NOMO-1 treated with DMSO at 0.1 percent for 48 hours (cell line): ENCODE data around the gene CHD3.

Experiments
- DNase-seq: peaks from one replicate; lab custom pipeline; 2025; ENCODE audit not compliant: unreplicated experiment; lab: John Stamatoyannopoulos, UW

CHD3 gene

DNA sequence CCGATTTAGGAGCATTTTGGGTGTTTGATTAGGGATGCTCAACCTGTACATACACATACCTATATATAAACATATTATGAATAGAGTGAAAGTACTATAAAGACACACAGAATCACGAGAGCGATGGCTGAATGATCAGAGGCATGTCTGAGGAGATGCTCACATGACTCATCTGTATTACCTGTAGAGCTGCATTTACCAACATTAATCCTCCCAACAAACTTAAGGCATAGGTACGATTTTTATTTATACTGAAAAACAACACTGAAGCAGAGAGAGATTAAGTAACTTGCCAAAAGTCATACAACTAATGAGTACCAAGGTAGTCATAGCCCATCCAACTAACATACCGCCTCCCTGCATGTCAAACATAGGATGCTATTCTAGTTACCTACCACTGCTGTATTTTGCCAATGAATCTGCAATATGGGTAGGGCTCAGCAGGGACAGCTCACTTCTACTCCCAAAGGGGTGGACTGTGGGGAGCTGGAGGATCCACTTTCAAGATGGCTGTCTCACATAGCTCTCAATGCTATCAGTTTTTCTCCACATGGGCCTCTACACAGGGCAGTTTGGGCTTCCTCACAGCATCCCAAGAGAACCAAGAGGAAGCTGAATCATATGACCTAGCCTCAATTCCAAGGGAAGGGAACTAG lies 23.5 kb upstream of the CHD3 start:
- DNase-seq: no peak

DNA sequence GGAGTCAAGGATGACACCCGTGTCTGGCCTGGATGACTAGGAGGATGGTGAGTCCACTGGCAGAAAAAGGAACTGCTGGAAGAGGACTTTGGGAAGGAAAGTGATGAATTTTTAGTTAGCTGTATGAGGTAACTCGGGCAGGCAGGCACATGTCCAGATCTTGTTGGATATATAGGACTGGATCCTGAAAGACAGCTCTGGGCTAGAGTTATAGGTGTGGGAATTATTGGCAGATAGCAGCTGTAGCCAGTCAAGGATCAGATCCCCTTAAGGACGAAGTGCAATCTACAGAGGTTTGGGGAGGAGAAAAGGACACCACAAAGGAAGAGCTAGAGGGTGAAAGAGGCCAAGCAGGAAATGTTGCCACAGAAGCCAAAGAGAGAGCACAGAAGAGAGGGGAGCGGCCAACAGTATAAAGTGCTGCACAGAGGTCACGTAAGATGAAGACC lies 20.7 kb upstream of the CHD3 start:
- DNase-seq: peak; percentile 69

DNA sequence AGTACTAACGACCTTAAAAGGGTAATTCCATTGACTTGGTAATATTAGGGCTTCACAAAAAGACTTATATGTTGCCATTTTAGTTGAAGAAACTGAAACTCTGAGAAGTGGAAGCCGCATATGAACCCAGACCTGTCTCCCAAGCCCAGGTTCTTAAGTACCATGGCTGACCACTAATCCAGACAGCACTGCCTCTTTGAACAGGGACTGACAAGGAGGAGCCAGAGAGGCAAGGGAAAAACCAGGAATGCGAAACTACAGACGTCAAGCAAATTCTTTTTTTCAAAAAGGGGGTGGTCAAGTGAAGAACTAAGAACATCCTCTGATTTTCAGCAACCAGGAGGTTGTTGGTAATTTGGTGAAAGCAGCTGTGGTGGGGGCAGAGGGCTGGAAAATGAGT lies 15.5 kb upstream of the CHD3 start:
- no peak for DNase-seq

DNA sequence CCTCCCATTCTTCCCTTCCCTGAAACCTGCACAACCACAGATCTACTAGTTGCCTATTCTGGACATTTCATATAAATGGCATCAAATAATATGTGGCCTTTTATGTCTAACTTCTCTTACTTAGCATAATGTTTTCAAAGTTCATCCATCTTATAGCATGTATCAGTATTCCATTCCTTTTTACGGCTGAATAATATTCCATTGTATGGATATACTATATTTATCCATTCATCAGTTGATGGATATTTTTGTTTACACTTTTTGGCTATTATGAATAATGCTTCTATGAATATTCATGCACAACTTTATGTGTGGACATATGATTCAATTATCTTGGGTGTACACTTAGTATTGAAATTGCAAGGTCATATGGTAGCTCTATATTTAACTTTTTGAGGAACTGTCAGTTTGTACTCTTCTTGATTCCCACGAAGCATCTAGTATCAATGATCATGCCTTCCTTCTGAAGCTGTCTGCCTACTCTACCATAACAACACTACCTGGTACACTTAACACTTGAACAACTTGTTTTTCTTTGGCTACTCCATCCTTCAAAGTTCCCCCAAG lies 12.7 kb upstream of the CHD3 start:
- peak; percentile 56 for DNase-seq

DNA sequence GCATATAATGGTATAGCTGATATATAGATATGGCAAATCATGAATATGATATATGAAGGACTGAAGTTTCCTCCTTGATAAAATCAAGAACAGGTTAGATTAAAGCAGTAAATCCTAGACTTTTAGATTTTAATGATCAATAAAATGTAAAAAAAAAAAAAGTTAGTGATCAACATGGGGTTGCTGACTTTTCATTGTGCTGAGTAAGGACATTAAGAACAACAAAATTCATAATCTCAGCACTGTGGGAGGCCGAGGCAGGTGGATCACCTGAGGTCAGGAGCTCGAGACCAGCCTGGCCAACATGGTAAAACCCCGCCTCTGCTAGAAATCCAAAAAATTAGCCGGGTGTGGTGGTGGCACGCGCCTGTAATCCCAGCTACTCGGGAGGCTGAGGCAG lies 10.4 kb upstream of the CHD3 start:
- DNase-seq: no peak

DNA sequence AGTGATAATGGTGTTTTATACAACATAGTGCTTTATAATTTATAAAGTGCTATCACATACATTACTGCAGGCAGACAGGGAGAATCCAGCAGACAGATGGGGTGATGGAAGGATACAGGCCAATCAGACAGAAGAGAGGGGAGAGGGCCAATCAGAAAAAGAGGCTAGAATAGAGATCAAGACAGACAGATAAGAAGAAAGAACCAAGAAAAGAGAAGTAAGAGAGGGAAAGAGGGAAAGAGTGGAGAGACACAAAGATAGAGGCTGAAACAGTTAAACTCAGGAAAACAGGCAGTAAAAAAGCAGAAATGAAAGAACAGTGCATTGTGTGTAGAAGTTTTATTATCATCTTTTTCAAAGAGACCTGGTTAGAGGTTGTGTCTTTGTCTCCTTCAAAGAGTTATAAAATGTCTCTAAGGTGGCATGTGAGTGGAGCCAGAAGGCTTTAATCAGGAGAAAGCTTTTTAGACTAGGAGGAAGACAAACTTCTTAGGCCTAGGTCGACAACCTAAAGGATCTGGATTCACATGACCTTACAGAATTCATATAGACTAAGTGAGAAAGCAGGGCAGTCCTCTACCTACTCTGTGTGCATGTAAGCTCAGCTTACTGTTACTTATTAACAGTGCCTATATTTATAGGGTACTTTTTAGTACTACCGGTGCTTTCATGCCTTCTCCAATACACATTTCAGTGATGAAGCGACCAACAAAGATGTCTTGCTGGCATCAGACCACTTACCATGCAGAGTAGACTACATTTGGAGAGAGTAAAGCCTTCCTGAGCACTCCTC lies 8.3 kb upstream of the CHD3 start:
- DNase-seq: peak; percentile 61

DNA sequence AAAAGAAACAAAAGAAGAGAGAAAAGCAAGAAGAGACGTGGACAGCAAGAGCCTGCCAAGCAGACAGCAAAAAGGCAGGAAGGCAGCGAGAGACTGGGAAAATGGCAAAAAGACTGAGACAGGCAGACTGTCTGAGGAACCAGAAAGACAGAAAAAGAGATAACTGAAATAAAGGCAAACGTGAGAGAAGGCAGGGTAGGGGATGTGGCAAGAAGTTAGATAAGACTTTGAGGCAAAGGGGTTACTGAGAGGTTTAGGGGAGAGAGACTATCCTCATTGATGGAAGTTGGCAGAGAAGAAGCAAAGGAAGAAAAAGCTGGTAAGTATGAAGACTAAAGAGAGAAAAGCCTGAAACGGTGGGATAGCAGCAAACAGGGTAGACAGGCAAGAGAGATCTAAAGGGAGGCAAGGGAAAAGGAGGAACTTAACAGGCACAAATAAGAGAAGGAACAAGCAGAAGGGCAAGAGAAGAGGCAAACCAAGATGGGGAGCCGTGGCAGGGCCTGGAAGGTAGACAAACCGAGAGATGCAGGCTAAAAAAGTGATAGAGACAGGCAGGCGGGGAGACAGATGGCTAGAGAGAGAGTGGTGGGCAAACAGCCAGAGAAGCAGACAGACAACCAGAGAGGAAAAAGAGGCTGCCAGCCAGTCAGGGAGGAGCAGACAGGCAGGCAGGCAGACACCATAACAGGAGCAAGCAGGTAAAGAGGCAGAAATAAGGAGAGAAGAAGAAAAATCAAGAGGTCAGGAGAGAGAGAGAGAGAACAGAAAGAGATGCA lies 7.1 kb upstream of the CHD3 start:
- DNase-seq: peak; percentile 28

DNA sequence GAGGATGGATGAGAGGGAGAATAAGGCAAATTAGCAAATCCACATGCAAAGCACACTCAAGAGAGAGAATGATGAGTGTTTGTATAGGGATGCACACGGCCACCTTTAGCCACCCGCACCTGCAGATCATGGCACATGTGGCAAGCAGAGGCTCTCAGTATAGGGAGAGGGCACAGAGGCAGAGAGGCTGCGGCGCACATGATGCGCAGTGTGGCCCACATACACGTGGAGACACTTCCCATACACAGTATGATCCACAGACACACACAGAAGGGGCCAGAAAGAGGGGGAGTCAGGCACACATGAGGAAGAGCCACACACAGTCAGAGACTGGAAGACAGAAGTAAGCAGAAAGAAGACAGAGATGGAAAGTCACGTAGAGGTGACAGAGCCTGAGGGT lies 6.5 kb upstream of the CHD3 start:
- no peak for DNase-seq

DNA sequence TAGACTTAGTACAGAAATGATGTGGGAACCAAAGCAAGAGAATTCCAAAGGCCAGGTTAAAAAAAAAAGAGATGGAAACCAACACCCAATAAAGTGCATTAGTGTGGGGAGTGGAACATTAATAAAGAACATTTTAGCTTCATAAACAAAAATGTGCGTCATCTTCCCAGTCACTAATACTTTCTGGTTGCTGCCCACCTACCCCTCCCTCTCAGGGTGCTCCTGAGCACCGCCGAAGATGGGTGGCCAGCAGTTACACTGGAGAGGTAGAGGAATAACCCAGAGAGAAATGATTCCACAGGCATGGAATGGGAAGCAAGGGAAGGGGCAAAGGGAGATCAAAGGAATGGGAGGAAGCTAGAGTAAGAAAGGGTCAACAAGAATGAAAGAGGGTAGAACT lies 6.0 kb upstream of the CHD3 start:
- no peak for DNase-seq

DNA sequence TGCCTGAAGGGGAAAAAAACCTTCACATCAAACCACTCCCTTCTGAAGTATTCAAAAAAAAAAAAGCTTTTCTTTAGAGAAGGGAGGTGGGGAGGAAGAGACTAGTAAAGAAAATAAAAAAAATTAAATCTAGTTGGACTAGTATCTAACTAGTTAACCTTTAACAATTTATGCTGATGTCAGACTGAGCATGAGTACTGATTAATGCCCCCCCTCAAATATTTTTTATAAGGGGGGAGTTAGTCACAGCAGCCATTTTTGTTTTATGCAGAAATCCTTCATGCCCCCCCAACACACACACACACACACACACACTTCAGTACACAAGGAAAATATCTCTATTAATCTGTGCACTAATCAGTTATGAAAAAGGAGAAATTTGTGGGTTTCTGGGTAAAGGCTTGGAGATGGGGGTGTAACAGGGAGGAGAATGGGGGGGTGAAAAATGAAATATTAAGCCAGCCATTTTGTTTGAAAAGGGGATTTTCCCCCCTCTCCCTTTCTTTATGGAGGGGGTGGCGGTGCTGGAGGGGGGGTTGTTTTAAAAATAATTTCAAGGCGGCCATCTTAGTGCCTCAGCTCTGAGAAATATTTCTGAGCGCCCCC lies 4.7 kb upstream of the CHD3 start:
- no peak for DNase-seq

DNA sequence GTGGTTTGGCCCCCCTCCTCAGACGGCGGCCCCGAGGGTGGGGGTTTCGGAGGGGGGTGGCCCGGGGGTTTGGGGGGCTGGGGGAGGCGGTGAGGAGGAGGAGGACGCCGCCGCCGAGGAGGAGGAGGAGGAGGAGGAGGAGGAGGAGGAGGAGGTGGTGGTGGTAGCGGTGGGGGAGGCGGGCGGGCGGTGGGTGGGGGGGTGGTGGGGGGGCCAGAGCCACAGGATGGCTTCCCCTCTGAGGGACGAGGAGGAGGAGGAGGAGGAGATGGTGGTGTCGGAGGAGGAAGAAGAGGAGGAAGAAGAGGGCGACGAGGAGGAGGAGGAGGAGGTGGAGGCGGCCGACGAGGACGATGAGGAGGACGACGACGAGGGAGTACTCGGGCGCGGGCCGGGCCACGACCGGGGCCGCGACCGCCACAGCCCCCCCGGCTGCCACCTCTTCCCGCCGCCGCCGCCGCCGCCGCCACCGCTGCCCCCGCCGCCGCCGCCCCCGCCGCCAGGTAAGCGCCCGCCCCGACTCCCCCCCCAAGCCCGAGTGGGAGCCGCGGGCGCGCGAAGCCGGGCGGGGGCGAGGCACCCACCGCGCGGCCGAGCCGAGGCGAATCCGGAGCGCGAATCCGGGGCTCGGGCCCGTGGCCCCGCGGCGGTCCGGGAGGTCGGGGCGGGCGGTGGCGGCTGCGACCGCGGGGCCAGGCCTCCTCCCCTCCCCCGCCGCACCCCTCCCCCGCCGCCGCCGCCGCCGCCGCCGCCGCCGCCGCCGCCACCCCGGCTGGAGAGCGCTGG lies 3.8 kb upstream of the CHD3 start:
- DNase-seq: no peak

DNA sequence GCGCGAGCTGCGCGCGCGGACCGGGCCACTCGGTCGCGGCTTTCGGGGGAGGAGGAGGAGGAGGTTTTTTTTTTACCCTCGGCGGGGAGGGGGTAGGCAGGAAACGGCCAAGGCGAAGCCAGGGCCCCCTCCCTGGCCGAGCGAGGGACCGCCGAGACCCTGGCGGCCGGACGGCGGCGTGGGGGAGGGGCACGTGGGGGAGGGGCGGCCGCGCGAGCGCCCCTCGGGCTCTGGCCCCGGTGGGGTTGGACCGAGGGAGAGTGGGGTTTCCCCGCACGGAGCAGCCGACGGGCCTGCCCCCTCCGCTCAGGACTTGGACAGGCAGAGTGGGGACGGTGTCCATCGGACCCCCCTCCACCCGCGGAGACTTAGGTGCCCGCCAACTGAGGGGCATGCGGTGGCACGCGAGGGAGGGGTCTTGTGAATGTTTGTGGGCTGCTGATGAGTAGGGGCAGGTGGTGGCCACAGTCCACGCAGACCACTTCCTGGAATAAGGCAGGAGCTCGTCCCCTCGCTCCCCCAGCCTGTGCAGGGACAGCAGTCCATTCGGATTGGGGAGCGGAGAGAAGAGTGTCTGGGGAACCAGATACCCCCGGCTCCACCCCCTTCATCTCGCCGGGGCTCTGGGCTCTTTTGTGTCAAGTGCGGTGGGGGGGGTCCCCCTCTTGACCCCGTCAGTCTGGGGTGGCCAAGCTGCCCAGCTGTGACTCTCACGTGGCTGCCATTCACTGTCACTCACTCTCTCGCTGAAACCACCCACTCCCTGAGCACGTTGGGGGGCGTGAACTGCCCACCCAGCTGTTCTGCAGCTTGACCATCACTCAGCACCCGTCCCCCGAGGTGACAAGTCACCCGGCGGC lies 3.0 kb upstream of the CHD3 start:
- DNase-seq: peak; percentile 63

DNA sequence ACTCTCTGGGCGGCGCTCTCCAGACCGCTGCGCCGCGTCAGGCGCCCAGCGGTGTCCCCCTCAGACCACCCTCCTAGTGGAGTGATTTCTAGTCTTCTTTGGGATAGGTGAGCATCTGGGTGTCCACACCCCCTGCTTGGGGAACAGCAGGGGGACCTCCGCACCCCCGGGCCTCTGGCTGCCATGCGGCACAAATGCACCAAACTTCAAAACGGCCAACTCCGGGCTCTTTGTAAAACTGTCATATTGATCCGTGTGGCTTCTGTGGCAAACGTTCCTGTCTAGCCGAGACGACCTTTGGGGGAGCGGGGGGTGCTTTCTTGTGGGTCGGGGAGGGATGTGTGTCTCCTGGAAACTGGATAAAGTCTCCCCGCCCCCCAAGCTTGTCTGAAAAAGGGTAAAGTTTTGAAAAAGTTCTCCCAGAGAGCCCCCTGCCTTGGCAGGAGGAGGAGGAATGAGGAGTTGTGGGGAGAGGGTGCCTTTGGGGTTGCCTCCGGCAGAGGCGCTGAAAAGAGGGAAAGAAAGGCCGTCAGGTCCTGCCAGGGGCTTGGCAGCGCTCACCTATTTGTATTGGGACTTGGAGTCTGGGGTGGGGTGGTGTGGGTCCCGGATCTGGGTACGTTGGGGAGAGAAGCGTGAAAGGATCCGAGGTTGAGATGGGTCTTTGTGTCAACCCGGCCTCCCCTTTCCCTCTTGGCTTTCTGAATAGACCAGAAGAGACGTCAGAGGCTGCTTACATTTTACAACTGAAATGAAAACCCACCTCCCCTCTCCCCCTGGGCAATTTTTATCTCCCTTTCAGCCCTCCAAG lies 2.2 kb upstream of the CHD3 start:
- peak; percentile 34 for DNase-seq

DNA sequence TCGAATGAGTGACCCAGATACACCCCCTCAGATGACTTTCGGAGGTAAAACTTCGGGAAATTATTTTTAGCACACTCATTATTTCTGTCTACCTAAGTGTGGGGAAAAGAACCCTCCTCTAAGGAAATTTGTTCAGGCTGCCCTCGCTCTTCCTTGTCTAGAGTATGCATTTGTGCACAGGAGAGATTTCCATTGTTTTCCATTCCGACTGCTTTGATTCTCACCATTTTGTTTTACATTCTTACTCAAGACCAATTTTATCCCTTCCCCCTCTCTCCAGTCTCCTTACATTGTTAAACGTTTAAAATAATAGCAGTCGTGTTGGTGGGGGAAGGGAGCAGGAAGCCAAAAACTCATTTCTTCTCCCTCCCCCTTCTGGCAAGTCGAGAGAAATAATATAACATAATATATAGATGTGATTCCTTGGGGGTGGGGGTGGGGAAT lies 1.5 kb upstream of the CHD3 start:
- peak; percentile 97 for DNase-seq

DNA sequence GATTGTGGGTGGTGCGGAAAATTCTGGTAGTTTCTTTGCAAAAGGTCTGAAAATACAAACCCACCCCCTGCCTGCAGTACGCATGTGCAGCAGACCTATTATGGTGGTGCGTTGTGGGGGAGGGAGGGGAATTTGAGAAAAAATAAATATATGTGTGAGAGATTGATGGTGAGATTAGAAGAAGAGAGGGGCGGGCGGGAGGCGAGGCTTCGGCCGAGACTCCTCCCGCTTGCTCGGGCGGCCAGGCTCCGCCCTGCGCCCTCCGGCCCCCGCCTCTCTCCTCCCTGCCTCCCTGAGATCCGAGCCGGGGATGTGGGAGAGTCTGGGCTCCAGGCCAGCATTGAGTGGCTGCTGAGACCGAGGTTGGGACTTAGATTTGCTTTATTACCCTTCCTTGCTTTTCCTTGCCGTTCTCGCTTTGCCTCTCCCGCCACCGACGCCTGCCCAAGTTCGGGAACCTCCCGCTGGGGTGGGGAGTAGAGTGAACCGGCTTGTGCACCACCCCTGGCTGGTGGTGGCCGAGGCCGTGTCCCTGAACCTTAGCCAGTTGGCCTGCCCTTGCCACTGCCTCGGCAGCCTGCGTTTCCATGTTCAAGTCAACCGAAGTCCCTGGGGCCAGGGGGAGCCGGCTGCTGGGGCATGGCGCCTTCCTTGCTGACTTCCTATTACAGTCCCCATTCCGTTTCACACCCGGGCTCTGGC lies 956 bp upstream of the CHD3 start:
- peak; percentile 97 for DNase-seq

DNA sequence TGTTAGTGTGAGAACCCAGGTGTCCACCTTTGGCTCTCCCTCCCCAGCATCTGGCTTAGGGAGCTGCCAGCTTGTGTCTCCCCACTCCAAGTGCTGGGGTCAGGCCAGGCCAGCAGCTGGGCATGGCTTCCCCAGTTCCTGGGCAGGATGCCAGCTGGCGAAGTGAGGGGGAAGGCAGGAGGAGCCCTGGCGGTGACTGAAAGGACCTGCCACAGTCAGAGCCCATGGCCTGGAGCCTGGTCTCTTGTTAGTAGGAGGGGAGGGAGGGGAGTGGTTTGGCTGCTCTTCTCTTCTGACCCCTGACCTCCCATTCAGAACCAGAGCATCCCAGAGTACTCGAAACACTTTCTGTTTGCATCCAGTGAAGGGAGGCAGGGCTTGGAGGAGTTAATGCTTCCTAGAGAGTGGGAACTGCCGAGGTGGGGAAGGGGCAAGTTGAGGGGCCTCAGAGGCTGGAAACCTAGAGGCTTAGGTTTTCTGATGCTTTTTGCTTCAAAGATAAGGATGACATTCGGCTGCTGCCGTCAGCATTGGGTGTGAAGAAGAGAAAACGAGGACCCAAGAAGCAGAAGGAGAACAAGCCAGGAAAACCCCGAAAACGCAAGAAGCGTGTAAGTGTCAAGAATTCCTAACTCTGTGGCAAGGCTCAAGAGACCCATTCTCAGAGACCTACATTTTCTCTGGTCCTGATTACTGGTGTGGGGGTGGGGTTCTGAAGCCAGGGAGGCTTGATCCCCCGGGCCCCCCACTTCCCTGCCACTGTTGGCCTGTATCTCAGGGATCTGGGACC lies 772 bp downstream of the CHD3 start:
- no peak for DNase-seq
